ENCODE measurements around the gene ABAT.

ABAT gene

GRCh38 chr16:8831450-8831849, 157.0 kb downstream of the ABAT start:
- DNase-seq (ENCODE audit: low spot score): no peak
- in situ Hi-C loops (cut with MboI; ENCODE audit: low sequenced_read_pairs, unreplicated experiment): no loop called here
- no peak for TF ChIP-seq CTCF (IDR thresholded peaks at IDR 0.05; ENCODE audit: borderline replicate concordance, control extremely low read depth, extremely low read depth, insufficient read depth, missing control alignments)

- in situ Hi-C loops (cut with MboI; ENCODE audit: low sequenced_read_pairs, unreplicated experiment): no loop called here
- TF ChIP-seq CTCF (IDR thresholded peaks at IDR 0.05; ENCODE audit: borderline replicate concordance, control extremely low read depth, extremely low read depth, insufficient read depth, missing control alignments): no peak
- no peak for DNase-seq (ENCODE audit: low spot score)
These were observed 157.7 kb downstream of the ABAT start for GRCh38 chr16:8831871-8832716.

- no peak for TF ChIP-seq CTCF (IDR thresholded peaks at IDR 0.05; ENCODE audit: borderline replicate concordance, control extremely low read depth, extremely low read depth, insufficient read depth, missing control alignments)
These were observed 158.3 kb downstream of the ABAT start for GRCh38 chr16:8832717-8833105.

More at GRCh38 chr16:8832717-8833105, 158.3 kb downstream of the ABAT start:
- no peak for DNase-seq (ENCODE audit: low spot score)
- in situ Hi-C loops (cut with MboI; ENCODE audit: low sequenced_read_pairs, unreplicated experiment): no loop called here

Measured in GM13976 (cell line).